GM18870 (cell line): Measurements from ENCODE around the gene KIAA1671.
"Not testable (repeated sequence)": the region's sequence is repeated elsewhere in the genome, so short reads cannot be mapped to it uniquely, and the experiment has no call there.

Experiments used
- ATAC-seq: cut with Tn5 transposase; IDR thresholded peaks from one replicate; pipeline ENCODE4 v1.9.1; 2021; ENCODE audit warnings: moderate library complexity; ENCODE audit not compliant: unreplicated experiment

The KIAA1671 gene

DNA sequence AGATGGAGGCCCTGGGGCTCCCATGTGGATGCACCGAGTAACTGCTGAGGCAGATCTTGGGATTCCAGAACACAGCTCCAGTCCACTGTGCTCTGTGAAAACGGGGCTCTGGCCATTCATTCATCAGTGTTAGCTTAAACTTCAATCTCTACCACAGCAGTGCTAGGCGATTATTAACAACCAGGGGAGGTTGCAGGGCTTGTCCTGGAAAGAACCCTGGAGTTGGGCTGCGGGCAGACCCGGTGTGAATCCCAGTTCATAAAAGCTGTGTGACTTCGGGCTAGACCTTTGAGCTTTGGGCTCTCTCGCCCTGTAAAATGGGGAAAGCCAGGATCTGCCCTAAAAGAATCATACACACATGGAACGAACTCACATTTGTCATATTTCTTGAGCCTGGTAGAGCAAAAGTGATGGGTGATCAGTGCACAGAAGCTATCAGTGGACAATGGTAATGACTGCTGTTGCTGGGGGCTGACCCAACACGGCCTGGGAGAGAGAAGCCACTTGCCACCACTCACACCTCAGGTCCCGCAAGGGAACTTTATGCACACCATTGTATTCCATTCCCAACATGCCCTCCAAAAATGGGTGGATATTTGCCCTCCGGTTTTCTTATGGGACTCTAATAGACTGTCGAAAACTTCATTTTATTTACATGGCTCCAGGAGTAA lies 231.6 kb downstream of the KIAA1671 start:
- ATAC-seq, result no peak

DNA sequence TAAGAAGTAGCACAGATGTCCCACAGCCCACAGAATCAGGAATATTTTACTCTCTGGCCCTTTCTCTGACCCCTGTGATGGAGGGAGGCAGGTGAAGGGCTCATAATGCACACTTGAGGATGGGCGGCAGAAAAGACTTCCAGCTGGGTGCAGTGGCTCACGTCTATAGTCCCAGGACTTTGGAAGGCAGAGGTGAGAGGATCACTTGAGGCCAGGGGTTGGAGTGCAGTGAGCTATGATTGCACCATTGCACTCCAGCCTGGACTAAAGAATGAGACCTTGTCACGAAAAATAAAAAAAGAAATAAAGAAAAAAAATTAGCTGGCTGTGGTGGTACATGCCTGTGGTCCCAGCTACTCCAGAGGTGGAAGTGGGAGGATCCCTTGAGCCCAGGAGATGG lies 233.6 kb downstream of the KIAA1671 start:
- ATAC-seq, result no peak

DNA sequence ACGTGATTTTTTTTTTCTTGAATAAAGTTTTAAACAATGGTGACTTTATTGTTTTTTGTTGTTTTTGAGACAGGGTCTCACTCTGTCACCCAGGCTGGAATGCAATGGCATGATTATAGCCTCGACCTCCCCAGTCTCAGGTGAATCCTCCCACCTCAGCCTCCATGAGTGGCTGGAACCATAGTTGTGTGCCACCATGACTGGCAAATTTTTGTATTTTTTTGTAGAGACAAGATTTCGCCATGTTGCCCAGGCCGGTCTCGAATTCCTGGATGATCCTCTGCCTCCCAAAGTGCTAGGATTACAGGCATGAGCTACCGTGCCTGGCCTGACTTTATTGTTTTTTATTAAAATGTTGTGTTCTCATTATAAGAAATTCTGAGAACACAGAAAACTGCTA lies 235.0 kb downstream of the KIAA1671 start:
- no peak for ATAC-seq

GRCh38 chr22:25192406-25192805 lies 239.9 kb downstream of the KIAA1671 start:
- no peak for ATAC-seq

- no peak for ATAC-seq
Measured at GRCh38 chr22:25193130-25193529, 240.6 kb downstream of the KIAA1671 start.

- no peak for ATAC-seq
Measured at GRCh38 chr22:25193548-25193947, 241.0 kb downstream of the KIAA1671 start.

DNA sequence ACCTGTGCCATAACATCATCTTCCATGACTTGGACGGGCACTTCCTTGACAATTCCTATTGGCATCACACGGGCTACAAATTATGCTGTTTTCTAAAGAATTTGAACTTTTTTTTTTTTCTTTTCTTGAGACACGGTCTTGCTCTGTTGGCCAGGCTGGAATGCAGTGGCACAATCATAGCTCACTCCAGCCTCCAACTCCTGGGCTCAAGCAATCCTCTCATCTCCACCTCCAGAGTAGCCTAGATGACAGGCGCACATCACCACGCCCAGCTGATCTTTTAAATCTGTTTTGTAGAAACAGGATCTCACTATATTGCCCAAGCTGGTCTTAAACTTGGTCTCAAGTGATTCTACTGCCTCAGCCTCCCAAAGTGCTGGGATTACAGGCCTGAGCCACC lies 243.8 kb downstream of the KIAA1671 start:
- ATAC-seq, result no peak

GRCh38 chr22:25197340-25197739 lies 244.8 kb downstream of the KIAA1671 start:
- ATAC-seq, result no peak

GRCh38 chr22:25199731-25200520 lies 247.4 kb downstream of the KIAA1671 start, which contains the start of gene CRYBB3:
Gene CRYBB3, plus strand, starts transcription at chr22:25199858. Its CDS starts 1,539 bp downstream, at chr22:25201397.
- ATAC-seq, result no peak

GRCh38 chr22:25200967-25201366 lies 248.5 kb downstream of the KIAA1671 start:
- ATAC-seq, result no peak

DNA sequence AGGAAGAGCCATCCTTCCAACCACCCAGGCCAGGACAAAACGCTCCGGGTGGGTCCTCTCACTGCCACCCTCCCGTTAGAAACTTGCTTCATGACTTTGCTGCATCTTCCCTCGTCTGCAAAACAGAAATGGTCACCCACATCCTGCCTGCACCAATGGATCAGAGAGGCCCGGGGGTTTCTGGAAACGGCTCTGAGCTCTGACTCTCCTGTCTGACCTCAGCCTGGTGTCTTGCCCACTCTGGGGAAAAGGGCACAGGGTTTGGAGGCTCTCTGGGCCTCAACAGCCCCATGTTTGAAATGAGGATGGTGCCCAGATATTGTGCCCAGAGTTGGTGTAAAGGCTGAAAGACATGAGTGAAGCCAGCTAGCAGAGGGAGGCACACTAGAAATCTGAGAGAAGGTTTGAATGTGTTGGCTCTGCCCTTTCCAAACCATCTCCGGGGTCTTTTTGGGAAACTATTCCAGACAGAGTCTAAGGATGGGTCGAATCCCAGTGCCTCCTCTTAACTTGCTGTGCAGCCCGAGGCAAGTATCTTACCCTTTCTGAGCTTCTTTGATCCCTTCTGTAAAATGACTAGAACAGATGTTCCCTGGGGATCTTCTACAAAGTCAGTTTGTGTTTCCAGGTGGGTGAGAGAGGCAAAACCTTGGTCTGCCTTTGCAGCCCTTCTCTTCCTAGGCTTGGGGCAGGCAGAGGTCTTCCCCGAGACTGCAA lies 249.2 kb downstream of the KIAA1671 start:
- no peak for ATAC-seq

DNA sequence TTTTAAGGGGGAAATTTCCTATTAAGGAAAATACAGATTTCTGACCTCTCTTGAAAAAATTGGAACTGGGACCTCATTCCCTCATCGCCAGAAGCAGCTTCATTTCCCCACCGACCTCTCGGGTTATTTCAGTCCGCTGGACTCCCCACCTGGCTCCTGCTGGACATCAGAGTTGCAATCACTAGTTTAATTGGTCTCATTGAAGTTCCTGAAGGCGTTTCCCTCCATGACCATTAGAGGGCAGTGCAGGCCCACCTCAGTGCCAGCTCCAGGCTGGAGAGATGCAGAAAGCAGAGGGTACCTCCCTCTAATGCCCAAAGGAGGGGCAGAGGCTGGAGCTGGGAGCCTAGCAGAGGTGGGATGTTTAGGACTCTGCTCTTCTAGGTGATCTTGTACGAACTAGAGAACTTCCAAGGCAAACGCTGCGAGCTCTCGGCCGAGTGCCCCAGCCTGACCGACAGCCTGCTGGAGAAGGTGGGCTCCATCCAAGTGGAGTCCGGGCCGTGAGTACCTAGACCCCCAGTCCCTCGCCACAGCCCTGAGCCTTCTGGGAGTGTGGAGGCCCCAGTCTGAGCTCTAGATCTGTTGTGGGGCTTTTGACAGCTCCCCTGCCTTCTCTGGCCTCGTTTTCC lies 249.9 kb downstream of the KIAA1671 start:
- ATAC-seq, result no peak

GRCh38 chr22:25203082-25203481 lies 250.6 kb downstream of the KIAA1671 start:
- no peak for ATAC-seq

GRCh38 chr22:25204547-25204946 lies 252.0 kb downstream of the KIAA1671 start:
- not testable (repeated sequence) for ATAC-seq

DNA sequence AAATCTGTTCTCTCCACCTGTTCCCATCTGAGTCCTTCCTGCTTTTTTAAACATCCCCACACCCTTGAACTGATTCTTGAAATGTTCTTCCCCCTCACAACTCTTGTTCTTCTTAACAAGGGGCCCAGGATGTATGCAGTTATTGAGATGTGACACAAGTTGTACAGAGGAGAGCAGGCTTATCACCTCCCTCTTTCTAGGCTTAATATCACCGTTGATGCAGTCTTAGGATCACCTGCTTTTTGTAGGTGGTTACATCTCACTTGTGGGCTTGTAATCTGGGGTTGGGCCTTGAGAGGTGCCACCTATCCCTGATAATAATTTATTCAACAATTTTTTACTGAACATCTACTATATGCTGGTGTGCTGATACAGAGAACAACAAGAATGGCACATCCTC lies 253.3 kb downstream of the KIAA1671 start:
- no peak for ATAC-seq

- no peak for ATAC-seq
Measured at GRCh38 chr22:25206998-25207397, 254.5 kb downstream of the KIAA1671 start.

GRCh38 chr22:25207553-25208157 lies 255.1 kb downstream of the KIAA1671 start:
- no peak for ATAC-seq

GRCh38 chr22:25208328-25208727 lies 255.8 kb downstream of the KIAA1671 start:
- ATAC-seq, result no peak

- ATAC-seq, result no peak
Measured at GRCh38 chr22:25208743-25209505, 256.4 kb downstream of the KIAA1671 start.

- ATAC-seq, result no peak
Measured at GRCh38 chr22:25210793-25211192, 258.3 kb downstream of the KIAA1671 start.
